GM21717 (cell line): Measurements from ENCODE around the gene KRTAP10-4.

Experiments
- ATAC-seq: cut with Tn5 transposase; IDR thresholded peaks from one replicate; pipeline ENCODE4 v1.9.1; 2021; ENCODE audit warnings: mild to moderate bottlenecking, moderate library complexity; ENCODE audit not compliant: unreplicated experiment

KRTAP10-4 gene

GRCh38 chr21:44615466-44615865 is 41.9 kb downstream of the KRTAP10-4 start:
- ATAC-seq, result no peak

- no peak for ATAC-seq
These were observed 42.5 kb downstream of the KRTAP10-4 start for GRCh38 chr21:44615911-44616590.

- no peak for ATAC-seq
These were observed 43.0 kb downstream of the KRTAP10-4 start for GRCh38 chr21:44616591-44616926.

GRCh38 chr21:44617071-44617501 is 43.6 kb downstream of the KRTAP10-4 start:
- no peak for ATAC-seq

- ATAC-seq, result no peak
These were observed 45.0 kb downstream of the KRTAP10-4 start for GRCh38 chr21:44618504-44618903.

- ATAC-seq, result no peak
These were observed 45.4 kb downstream of the KRTAP10-4 start for GRCh38 chr21:44618909-44619308.

- no peak for ATAC-seq
These were observed 46.4 kb downstream of the KRTAP10-4 start for GRCh38 chr21:44619886-44620285.

- ATAC-seq, result no peak
These were observed 50.0 kb downstream of the KRTAP10-4 start for GRCh38 chr21:44623575-44623974.
